ENCODE data around the gene GSE1.

Gene GSE1

DNA sequence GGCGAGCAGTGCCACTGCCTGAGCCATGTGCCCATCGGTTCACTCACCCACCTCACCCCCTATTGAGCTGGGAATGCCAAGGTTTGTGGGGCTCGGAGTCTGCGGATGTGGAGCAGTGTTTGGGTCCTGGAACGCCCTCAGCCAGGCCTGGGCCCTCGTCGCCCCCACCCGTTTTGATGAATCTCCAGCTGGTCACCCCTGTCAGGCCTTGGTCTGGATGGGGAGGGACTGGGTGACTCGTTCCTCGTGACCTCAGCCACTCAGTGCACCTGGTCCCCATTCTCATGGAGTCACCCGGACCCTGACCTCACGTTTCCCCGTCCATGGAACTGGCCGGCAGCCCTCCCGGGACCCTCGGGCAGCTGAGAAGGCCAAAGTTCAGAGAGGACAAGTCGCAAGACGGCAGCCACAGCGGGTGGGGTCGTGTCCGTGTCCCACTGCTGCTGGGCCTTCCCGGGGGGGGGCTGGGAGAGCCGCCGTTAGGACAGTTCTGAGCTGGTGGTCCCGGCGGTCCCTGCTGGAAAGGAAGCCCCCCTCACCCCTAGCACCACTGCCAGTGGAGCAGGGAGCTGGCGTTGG, 23.2 kb downstream of the GSE1 start:
- DNase-seq: no peak

DNA sequence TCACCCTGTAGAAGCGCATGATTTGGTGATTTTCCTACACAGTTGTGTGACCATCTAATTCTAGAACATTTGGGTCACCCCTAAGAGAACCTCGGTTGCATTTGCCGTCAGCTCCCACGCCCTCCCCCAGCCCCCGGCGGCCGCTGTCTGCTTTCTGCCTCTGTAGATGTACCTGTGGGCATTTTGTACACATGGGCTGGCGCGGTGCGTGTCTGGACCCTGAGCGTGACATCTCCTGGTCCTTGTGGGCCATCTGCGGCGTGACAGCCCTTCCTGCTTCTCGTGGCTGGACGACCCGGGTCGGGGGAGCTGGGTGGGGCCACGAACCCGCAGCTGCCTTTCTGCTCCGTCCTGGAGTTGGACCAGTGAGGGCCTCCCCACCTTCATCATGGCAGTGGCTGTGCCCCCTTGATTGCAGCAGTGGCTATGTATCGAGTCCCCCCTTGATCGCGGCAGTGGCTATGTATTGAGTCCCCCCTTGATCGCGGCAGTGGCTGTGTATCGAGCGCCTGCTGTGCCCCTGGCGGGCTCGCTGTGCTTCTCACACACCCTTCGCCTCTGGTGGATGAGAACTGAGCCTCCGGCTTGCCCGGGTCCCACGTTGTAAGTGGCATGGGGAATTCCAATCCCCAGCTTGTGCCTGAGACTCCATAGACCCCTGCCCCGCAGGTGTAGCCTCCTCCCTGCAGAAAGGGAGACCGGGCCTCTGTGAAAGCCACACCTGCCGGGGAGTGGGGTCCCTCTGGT, 24.1 kb downstream of the GSE1 start:
- DNase-seq: no peak

DNA sequence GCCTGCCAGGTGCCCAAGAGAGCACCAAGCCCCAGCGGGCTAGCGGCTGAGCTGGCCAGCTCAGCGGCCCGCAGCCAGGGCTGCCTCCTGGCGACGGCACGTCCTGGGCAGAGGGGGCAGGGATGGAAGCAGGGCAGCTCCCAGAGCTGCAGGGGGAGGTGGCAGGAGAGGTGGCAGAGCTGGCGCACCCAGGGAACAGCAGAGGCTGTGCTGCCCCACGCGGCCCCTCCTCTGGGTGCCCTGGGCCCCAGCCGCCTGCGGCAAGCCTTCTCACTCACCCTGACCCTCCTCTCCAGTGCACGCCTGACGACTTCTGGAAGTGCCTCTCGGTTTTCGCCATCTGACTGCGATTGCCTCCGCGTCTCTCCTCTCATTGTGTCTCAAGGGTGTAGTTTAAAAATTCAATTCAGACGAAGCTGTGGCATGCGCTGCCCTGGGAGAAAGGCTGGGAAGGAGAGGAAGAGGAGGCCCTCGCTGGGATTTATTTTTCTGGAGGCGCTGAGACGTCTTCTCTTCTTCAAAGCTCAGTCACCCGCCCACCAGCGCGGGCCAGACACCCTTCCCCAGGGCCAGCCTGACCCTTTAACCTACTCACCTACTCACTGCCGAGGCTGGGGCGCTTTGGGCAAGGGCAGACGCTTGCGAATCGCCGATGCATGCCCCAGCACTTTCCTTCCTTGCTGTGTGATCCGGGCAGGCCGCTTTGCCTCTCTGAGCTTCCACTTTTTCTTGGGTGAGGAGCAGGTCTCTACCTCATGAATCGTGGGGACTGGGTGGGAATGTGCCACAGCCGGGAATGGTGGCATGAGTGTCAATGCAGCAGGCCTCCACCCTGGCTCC, 24.9 kb downstream of the GSE1 start:
- DNase-seq: no peak

DNA sequence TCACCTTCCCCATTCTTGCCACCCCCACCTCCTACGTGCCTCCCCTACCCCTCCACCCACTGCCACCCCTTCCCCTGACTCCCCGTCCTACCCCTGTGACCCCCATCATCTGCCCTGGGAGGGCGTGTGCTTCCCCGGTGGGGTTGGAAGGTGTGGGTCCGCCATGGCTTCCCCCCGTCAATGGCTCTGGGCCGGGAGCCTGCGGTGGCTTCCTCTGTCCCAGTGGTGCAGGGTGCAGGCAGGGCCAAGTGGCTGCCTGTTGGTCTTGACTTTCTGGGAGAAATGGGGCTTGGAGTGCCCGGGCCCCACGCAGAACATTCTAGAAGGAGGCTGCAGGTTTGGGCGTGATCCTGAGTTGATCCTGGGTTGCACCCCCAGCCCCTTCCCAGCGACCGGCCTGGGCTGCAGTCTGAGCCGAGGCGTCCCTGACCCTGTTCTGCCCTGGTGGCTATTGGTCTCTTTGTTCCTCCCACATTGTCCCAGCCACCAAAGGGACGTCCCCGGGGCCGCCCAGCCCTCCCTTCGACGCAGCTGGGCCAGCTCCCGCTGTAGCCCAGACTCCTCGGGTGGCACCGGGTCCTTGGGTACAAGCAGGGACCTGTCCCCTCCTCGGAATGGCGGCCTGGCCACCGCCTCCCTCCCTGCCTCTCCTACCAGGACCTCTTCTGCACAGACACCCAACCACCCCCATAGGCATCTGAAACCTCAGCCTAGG, 25.7 kb downstream of the GSE1 start:
- DNase-seq: no peak

DNA sequence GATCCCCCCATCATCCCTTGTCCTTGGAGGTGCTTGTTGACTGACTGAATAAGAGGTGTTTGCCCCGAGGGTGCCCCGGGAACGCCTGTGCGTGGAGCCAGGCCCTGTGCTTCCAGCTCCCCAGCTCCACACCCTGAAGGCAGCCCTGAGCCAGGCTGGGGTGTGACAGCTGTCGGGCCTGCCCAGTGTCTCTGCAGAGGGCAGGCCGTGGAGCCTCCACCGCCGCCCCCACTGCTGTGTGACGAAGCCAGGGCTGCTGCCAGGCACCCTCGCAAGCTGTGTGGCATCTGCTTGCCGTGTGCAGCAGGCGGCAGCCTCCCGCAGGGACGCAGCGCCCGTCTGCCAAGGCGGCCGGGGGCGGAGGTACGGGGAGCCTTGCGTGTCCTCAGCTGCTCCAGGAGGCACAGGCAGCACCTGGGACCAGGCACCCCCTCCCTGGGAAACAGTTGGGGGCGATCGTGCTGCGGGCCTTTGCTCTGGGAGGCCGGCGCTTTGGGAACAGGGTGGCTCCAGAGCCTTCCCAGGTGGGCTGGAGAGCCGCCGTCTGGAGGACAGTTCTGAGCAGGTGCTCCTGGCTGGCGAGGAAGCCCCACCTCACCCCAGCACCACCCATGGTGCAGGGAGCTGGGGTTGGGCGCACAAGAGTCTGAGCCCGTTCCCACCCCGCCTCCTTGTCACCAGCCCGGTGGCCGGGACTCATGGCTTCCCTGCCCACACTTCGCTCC, 26.6 kb downstream of the GSE1 start:
- no peak for DNase-seq

DNA sequence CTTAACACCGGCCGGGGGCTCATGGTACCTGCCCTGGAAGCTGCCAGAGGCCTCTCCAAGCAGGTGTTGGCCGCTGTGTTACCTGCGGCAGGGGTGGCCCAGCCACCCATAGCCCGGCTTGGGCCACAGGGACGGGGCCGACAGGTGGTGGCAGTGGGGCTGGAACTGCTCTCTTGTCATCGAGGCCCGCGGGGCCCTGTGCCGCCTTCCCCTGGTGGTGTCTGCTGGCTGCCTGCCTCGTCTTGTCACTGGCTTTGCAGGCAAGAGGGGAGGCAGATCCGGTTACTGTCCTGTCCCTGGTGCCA, 27.1 kb downstream of the GSE1 start:
- DNase-seq: no peak

DNA sequence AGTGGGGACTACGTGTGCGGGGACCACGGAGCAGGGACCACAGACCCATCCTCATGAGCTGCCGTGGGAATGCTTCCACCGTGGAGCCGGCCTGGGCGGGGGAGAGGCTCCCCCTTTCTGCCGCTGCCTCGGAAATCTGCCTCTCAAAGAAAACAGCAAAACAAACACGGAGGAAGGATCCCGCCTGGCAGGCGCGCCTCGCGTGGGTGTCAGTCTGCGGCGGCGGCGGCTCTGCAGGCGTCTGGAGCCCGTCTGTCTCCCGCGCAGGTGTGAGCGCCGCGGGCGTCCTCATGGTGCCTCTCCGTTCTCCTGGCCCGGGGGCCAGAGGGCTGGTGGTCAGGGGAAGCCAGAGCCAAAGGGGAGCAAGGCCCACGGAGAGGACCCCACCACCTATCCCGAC, 27.5 kb downstream of the GSE1 start:
- no peak for DNase-seq

DNA sequence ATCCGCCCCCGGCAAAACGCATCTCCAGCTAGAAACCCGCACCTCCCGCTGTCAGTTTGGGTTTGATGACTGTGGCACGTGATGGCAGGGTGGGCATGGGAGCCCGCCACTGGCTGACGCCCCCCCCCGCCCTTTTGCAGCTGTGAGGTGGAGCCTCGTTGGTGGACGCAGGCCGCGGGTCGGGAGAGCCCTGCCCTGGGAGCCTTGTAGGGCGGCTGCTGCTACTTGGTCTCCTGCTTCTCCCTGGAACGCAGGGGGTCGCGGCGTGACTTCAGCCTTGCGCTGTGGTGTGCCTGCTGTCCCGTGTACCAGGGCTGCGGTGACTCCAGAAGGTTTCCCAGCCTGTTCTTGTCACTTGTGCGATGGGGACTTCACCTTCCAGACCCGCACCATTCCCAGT, 28.2 kb downstream of the GSE1 start:
- no peak for DNase-seq

DNA sequence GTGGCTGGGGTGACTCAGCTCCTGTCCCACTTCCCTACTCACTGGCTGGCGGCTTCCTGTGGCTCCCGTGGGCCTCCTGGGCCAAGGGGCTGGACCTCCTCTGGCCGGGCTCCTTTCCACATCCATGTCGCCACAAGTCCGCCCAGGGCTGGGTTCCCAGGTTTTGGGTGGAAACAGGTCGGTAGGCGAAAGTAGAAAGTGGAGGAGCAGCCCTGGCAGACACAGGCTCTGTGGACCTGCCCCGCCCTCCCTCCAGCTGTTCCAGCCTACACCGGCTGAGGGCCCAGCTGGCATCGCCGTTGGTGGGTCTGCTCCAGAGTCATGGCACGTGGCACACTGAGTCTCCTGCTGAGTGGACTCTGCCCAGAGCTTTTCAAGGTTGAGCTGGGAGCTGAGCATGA, 28.7 kb downstream of the GSE1 start:
- DNase-seq: no peak

DNA sequence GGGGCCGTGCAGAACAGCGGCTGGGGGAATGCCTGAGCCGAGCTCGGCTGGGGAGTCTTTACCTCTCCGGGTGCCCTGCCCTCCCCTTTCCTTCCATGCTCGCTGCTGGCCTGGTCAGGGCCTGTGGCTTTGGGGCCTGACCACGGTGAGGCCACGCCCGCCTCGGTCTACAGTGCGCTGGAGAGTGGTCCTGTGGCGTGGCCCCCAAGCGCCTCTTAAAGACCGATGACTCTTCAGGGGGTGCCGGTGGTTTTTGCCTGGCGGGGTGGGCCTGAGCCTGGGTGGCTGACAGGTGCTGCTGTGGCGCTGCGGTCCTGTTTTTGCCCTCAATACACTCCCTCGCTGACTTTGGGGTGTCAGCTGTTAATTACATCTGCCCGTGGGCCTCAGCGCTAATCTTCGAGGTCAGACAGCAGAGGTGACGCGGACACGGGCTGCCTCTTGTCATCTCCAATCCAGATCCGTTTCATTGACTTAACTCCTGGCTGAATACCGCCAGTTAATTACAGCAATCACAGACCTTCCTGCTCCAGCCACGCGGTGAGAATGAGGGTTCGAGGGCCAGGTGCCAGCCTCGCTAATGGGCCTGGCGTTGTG, 29.7 kb downstream of the GSE1 start:
- DNase-seq: no peak

DNA sequence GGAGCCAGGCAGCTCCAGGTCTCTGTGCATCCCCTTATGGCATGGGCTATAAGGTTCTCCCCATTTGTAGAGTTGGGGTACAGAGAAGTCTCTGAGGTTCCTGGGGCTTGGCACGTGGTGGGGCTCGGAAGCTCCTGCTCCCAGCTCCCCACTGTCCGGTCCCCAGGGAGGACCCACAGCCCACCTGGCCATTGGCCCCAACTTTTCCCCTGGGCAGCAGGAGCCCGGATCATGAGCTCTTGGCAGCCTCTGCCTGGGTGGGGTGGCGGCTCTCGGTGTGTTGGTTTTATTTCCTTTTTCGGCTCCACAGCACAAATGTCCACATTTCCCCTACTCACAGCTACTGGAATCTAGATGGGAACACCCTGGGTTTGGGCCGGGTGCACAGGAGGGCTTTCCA, 30.5 kb downstream of the GSE1 start:
- DNase-seq: no peak

DNA sequence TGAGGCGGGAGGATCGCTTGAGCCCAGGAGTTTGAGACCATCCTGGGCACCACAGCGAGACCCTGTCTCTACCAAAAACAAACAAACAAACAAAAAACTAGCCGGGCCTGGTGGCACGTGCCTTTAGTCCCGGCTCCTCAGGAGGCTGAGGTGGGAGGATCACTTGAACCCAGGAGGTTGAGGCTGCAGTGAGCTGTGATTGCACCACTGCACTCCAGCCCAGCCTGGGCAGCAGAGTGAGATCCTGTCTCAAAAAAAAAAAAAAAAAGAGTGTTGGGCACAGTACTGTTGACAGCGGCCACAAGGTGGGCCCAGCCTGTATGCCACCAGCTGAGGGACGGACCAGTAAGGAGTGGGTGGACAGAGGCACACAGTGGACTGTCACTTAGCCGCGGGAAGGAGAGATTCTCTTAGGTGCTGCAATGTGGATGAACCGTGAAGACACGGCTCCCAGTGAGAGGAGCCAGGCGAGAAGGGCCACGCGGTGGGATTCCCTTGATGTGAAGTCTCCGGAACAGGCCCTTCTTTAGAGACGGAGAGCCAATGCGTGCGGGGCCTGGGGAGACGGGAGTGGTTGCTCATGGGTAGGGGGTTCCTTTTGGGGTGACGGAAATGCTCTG, 31.1 kb downstream of the GSE1 start:
- DNase-seq: no peak

DNA sequence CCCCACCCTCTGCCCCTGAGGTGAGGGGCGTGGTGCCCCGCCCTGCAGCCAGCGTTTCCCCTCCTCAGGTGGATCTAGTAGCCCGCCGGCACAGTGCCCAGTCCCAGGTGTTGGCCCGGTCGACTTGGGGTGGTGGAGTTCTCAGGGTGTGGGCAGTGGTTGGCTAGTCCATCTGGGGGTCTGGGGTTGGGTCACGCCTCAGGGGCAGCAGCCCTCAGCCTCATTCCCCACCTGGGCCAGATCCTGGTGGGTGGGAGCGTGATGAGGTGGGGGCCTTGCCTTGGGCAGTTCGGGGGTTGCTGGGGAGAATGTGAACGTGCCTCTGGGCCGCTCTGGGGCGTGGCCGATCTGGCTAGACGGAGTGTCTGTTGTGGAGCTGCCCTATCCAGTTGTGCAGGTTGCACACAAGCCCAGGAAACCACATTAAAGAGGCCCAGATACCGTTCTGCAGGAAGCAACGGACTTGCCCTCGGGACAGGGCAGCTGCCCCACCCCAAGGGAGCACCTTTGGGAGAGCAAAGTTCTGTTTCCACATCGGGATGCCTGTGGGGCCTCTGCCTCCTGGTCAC, 32.0 kb downstream of the GSE1 start:
- DNase-seq: no peak

DNA sequence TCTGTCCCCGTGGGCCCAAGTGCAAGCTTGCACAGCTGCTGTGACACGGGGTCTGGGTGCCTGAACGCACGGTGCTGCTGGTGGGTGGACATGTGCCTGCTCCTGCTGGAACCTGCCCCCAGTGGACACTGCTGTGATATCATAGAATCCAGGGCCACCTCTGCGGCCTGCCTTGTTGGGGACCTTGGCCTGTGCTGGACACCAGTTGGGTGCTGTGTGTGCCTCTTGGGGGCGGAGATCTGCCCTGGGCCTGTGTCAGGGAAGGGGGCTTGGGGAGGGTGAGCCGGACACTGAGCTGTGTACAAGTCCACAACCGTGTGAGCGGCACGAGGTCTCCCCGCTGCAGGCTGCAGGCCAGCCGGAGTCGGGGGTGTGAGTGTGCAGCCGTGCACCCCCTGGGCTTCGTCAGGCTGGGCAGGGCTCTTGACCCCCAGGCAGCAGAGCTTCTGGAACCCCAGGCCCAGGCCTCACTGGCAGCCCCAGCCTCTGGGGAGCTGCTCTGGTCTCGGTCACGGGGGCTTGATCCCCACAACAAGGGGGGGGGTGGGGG, 33.3 kb downstream of the GSE1 start:
- no peak for DNase-seq

DNA sequence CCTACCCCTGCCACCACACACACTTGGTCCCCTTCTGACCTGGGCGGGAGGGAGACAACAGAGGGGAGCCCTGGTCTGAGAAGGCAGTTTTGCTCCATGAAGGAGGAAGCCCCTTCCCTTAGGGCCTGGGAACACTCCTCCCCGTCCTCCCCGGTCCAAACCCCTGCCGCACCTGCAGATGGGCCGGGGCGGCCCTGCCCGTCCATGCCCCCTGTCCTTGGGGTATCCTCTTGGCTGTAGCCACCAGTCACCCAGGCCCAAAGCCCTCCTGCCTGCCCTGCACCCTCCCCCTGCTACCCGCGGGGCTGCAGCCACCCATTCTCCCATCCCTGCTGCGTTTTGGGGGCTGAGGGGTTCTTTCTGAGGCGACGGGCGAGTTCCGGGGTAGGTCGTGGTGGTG, 33.9 kb downstream of the GSE1 start:
- DNase-seq: no peak

DNA sequence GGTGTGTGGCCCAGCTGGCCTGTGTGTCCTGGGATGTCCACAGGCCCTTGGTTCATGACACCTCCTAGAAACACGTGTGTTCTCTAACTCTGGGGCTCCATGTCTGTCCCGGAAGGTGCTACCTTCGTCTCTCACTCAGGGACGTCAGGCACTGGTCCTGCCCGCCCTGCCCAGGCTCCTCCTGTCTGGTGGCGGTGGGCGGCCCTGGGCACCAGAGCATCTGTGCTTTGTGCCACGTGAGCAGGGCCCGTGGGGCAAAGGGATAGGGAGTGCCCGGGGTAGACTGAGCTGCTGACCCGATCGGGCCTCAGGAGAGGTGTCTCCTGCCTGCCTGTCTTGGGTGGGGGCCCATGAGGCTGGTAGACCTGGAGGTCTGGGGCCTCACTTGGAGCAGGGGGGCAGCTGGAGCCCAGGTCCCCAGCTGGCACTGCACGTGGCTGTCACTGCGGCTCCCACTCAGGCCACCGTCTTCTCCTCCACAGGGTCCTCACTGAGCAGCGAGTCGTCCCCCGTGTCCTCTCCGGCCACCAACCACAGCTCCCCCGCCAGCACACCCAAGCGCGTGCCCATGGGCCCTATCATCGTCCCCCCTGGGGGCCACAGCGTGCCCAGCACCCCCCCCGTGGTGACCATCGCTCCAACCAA, 35.1 kb downstream of the GSE1 start:
- no peak for DNase-seq

DNA sequence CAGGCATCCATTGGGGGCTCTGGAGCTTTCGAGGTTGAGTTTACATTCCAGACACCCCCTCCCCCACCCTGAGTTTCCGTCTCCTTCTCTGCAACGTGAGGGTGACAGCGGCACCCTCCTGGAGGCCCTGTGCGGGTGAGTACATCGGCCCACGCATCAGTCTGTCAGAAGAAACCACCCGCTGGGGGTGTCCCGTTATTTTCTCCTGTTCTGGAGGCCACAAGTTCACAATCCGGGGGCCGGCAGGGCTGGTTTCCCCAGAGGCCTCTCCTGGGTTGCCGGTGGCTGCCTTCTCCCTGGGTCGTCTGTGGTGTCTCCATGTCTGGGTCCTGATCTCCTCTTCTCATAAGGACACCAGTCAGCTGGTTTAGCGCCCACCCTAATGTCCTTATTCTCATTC, 35.7 kb downstream of the GSE1 start:
- no peak for DNase-seq

DNA sequence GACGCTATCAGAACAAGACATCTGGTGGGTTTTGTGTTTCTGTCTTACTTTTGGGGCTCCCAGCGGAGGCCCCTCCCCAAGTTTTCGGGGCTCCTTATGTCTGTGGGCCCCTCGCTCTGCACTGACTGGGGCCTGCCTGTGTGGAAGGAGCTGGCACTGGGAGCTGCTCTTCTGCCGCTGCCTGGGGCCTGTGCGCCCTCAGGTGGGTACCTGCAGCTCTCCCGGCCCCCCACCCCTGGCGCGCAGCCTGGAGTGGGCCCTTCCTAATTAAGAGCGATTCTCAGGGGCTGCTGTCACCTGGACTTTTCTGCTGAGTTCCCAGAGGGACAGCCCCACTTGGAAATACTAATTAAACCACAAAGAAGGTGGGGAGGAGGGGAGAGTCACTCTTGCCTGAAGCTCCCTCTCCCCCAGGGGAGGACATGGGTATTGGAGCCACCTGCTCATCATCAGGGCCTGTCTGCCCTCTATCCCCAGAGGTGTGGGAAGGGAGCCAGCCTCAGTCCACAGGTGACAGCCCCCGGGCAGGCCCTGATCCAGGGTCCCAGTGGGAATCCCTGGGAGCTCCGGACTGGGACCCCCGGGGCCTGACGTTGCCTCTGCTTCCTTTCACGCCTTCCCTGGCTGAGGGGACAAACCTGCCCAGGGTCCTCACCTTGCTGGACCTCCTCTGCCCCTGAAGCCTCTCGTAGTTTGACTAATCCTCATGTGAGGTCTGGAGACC, 36.5 kb downstream of the GSE1 start:
- DNase-seq: no peak

DNA sequence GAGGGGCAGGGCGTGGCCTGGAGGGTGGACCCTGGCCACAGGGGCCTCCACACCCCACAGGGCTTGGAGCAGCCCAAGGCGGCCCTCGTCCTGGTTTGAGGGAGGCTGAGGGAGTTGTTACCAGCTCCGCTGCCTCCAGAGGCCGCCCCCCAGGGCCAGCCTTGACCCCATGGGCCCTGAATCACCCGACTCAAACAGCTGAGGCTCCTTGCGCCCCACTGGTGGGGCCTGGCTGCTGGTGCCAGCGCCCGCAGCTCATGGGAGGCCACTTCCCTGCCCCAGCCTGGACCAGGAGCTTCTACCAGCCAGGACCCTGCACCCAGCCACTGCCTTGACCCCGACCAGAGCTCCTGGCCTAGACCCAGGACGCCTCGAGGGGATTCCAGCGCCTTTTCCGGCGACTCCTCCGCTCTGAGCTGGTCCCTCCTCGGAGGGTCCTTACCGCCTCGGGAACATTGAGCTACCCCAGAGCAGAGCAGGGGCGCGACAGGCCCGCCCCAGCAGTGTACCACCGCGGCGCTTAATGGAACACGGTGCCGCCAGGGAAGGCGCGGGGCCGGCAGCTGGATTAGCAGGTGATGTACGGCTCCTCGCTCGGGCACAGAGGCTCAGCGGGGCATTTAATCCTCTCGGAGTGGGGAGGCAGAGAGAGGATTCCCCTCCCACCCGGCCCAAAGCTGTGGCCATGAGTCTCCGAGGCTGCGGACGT, 37.2 kb downstream of the GSE1 start:
- DNase-seq: no peak
